Measurements from ENCODE around the gene BCAP31.
"Not testable (repeated sequence)": the region's sequence is repeated elsewhere in the genome, so short reads cannot be mapped to it uniquely, and the experiment has no call there.

The BCAP31 gene

GRCh38 chrX:153735274-153735673, 11.1 kb upstream of the BCAP31 start:
- DNase-seq (ENCODE audit: low spot score) = no peak
- Histone ChIP-seq H3K4me3 (no peak overlapping the region), H3K27ac (no peak overlapping the region)
- no peak for TF ChIP-seq CTCF (IDR thresholded peaks at IDR 0.05)

- Histone ChIP-seq H3K27ac (no peak overlapping the region), H3K4me3 (no peak overlapping the region)
- TF ChIP-seq CTCF (IDR thresholded peaks at IDR 0.05) = no peak
- DNase-seq (ENCODE audit: low spot score) = no peak
Observed at GRCh38 chrX:153734871-153735270, 10.7 kb upstream of the BCAP31 start.

GRCh38 chrX:153733651-153734240, 9.6 kb upstream of the BCAP31 start:
- Histone ChIP-seq H3K27ac (no peak overlapping the region), H3K4me3 (no peak overlapping the region)
- no peak for TF ChIP-seq CTCF (IDR thresholded peaks at IDR 0.05)
- DNase-seq (ENCODE audit: low spot score) = no peak

DNA sequence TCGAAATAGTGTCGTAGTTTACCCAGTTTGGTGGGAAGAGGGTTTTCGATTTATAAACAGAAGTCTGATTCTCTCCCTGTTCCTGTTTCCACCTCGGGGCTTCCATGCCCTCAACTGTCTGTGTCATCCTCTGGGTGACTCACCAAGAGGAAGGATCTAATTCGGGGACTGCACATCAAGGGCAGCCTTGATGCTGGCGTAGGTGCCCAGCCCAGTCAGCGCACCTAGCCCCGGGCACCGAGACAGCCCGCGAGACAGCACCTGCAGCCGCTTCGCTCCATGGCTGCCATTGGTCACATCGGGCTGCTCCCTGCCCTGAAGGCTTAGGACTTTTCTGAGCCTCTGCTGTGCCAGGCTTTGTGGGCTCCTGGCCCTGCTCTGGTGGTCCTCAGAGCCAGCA, 8.2 kb upstream of the BCAP31 start:
- Histone ChIP-seq H3K4me3 (no peak overlapping the region), H3K27ac (no peak overlapping the region)
- no peak for DNase-seq (ENCODE audit: low spot score)
- no peak for TF ChIP-seq CTCF (IDR thresholded peaks at IDR 0.05)

- Histone ChIP-seq H3K4me3 (no peak overlapping the region), H3K27ac (no peak overlapping the region)
- TF ChIP-seq CTCF (IDR thresholded peaks at IDR 0.05) = no peak
- DNase-seq (ENCODE audit: low spot score) = no peak
Observed at GRCh38 chrX:153731845-153732215, 7.6 kb upstream of the BCAP31 start.

- no peak for TF ChIP-seq CTCF (IDR thresholded peaks at IDR 0.05)
- Histone ChIP-seq H3K27ac (no peak overlapping the region), H3K4me3 (no peak overlapping the region)
- DNase-seq (ENCODE audit: low spot score) = no peak
Observed at GRCh38 chrX:153731117-153731844, 7.1 kb upstream of the BCAP31 start.

DNA sequence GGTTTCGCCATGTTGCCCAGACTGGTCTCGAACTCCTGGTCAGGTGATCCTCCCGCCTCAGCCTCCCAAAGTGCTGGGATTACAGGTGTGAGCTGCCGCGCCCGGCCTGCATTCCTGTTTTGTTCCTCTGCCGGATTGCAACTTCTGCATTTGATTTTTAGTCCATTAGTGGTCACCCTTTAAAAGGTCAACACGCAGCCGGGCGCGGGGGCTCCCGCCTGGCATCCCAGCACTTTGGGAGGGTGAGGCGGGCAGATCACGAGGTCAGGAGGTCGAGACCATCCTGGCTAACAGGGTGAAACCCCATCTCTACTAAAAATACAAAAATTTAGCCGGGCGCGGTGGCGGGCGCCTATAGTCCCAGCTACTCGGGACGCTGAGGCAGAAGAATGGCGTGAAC, 5.9 kb upstream of the BCAP31 start:
- H3K4me3 ChIP-seq; DNase-seq (ENCODE audit: low spot score); H3K27ac ChIP-seq: not testable (repeated sequence)
